DMS153 treated with DMSO at 0.1 percent for 48 hours (cell line): ENCODE results near the gene FCGR1A.
"Not testable (repeated sequence)": the region's sequence is repeated elsewhere in the genome, so short reads cannot be mapped to it uniquely, and the experiment has no call there.

Source experiments
- DNase-seq: peaks from one replicate; lab custom pipeline; 2025; ENCODE audit not compliant: unreplicated experiment; lab: John Stamatoyannopoulos, UW

Gene FCGR1A

DNA sequence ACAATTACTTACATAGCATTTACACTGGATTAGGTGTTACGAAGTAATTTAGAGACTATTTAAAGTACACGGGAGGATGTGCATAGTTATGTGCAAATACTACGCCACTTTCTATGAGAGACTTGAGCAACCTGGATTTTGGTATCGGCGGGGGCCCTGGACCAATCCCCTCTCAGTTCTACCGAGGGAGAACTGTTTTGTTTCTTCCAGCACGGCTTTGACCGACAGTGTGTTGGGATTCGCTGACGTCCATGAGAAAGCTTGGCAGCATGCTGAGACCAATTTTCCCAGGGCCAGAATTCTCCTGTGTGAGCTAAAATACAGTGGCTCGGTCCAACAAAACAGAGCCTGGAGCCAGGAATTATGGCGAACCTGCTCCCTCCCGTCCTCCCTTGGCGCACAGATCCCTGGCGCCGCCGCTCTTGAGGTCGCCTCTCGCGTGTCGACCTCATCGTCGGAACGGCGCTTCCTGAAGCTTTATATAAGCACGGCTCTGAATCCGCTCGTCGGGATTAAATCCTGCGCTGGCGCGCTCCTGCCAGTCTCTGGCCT is 49.3 kb downstream of the FCGR1A start:
- not testable (repeated sequence) for DNase-seq

DNA sequence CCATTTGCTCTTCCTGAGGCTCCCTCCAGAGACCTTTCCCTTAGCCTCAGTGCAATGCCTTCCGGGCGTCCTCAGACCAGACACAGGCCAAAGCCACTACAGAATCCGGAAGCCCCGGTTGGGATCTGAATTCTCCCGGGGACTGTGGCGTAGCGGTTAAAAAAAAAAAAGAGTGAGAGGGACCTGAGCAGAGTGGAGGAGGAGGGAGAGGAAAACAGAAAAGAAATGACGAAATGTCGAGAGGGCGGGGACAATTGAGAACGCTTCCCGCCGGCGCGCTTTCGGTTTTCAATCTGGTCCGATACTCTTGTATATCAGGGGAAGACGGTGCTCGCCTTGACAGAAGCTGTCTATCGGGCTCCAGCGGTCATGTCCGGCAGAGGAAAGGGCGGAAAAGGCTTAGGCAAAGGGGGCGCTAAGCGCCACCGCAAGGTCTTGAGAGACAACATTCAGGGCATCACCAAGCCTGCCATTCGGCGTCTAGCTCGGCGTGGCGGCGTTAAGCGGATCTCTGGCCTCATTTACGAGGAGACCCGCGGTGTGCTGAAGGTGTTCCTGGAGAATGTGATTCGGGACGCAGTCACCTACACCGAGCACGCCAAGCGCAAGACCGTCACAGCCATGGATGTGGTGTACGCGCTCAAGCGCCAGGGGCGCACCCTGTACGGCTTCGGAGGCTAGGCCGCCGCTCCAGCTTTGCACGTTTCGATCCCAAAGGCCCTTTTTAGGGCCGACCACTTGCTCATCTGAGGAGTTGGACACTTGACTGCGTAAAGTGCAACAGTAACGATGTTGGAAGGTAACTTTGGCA is 50.0 kb downstream of the FCGR1A start:
- not testable (repeated sequence) for DNase-seq

DNA sequence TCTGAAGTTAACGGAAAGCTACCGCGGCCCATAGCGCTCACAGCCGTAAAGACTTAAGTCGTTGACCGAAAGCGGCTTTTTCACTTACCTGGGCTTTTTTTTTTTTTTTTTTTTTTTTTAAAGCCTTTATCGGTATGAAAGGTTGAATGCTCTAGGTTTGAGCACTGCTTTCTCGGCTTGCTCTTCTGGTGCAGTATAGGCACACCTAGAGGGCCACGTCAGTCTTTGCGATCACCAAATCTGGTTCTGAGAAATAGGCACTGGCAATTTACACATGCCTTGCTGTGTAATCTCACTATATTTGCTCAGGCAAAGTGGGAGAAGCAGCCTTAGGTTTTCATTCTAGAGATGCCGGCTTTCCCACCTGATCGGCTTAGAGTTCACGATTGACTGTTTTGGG is 50.6 kb downstream of the FCGR1A start:
- DNase-seq = not testable (repeated sequence)

- DNase-seq = not testable (repeated sequence)
Measured at GRCh38 chr1:149841149-149841548, 58.7 kb downstream of the FCGR1A start.
